ENCODE measurements around the gene ART3. TPM values are rescaled to one million over a fixed set of nuclear protein-coding genes. Genes with fewer than 3 reads are reported as not detected.

Gene ART3
- total RNA-seq, 1 experiment from 2014 or later = not detected

DNA sequence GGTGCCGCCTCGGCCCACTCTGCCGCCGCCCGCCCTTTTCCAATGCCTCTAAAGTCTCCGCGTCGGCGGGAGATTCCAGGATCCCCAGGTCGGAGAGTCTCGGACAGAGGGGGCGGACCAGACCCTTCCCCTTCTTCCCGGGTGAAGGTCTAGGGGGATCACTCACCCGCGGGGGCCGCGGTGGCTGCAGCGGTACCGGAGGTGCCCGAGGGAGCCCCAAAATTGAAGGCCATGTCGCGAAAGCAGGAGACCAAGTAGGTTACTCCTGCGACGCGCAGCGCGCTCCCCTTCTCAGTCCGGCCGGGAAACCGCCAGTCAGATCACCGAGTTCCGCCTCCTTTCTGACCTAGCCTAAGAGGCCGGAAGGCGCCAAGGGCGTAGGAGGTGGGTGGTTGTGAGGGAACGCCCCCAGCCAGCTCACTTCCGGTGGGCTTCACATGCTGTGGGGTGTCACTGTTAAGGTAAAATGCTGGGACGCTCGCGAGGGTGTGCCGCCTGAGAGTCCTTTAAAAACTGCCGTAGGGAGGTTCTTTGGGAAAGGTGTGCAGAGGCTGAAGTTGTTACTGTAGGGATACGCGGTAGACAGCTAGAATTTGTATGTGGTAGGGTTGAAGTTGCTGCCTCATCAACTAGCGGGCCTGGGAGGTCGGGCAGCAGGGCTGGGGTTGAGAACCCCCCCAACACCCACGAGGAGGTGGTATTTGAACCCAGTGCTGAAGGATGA lies 73.8 kb downstream of the ART3 start, which contains the start of gene NUP54:
TSS of gene NUP54 (minus strand) at position 256 of the 724 bp plus-strand sequence. CDS start at position 233, 23 bp downstream.
- Histone ChIP-seq H3F3A (ENCODE audit: low read length, unreplicated experiment) (no peaks in the 10 kb centered on the region), H2AFZ (ENCODE audit: low read length) (peak within 1 kb of the TSS; percentile 92), H4K20me1 (ENCODE audit: low read length) (peaks cover 25% of the 10 kb centered on the region), H3K27ac (ENCODE audit: low read length) (peak within 1 kb of the TSS; percentile 56), H3K4me2 (ENCODE audit: low read length) (peak within 1 kb of the TSS; percentile 95), H3K36me3 (ENCODE audit: low read depth, low read length) (peaks cover 5% of the 10 kb centered on the region), H3K9me3 (ENCODE audit: low read length) (no peaks in the 10 kb centered on the region), H3K27me3 (ENCODE audit: low read length) (no peaks in the 10 kb centered on the region), H3K79me2 (ENCODE audit: low read length) (peaks cover 58% of the 10 kb centered on the region), H3K9me2 (replicated peaks; ENCODE audit: low read length) (no peaks in the 10 kb centered on the region), H3K4me3 (ENCODE audit: low read length) (peak within 1 kb of the TSS; percentile 91), H3K9ac (ENCODE audit: low read length) (peak within 1 kb of the TSS; percentile 96), H3K4me1 (ENCODE audit: insufficient read depth, low read length) (peaks cover 16% of the 10 kb centered on the region)
- no peak for TF ChIP-seq CTCF (conservative IDR thresholded peaks at IDR 0.05; ENCODE audit: low read depth, low read length)
- no peak for TF ChIP-seq EZH2 (IDR thresholded peaks at IDR 0.05; ENCODE audit: low read length, unreplicated experiment)
- TF ChIP-seq EZH2phosphoT487 (IDR thresholded peaks at IDR 0.05; ENCODE audit: borderline replicate concordance, low read length) = no peak
- POLR2A ChIA-PET (ENCODE audit: unreplicated experiment) = interaction anchor here (0.6 kb wide), 1 partner anchor 153 kb away, joined by 3 read pairs; no protein-coding TSS in a partner anchor
- BruUV-seq (replicated peaks) = no TSS peak
- ATAC-seq (peak; percentile 90), DNase-seq (peak; percentile 92)
- CTCF ChIA-PET = no interaction called here
- intact Hi-C loops (cut with micrococcal nuclease) = no loop called here

DNA sequence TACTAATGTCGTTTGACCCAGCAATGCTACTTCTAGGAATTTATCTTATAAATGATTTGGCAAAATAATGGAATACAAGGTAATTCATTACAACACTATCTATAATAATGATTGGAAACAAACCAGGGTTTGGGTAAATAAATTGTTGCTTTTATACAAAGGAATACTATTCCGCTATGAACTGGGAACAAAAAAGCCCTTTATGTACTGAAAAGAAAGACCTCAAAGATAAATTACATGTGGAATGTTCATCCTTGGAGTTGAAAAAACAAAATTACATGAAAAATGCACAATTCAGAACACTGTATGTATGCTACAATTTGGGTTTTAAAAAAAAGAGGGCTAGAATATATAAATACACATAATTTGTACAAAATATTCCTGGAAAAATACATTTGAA lies 78.8 kb downstream of the ART3 start:
- no peaks in the 10 kb centered on the region for H4K20me1 ChIP-seq (ENCODE audit: low read length)
- H3K9ac ChIP-seq (ENCODE audit: low read length) = no peak overlapping the region
- no peaks in the 10 kb centered on the region for H3F3A ChIP-seq (ENCODE audit: low read length, unreplicated experiment)
- H3K27me3 ChIP-seq (ENCODE audit: low read length) = no peaks in the 10 kb centered on the region
- ChIA-PET CTCF (no interaction called here), POLR2A (ENCODE audit: unreplicated experiment) (no interaction called here)
- no TSS peak for BruUV-seq (replicated peaks)
- no peak overlapping the region for H3K4me3 ChIP-seq (ENCODE audit: low read length)
- peaks cover 11% of the 10 kb centered on the region for H3K79me2 ChIP-seq (ENCODE audit: low read length)
- no peaks in the 10 kb centered on the region for H3K4me1 ChIP-seq (ENCODE audit: insufficient read depth, low read length)
- TF ChIP-seq EZH2phosphoT487 (IDR thresholded peaks at IDR 0.05; ENCODE audit: borderline replicate concordance, low read length) = no peak
- no peak for TF ChIP-seq EZH2 (IDR thresholded peaks at IDR 0.05; ENCODE audit: low read length, unreplicated experiment)
- TF ChIP-seq CTCF (conservative IDR thresholded peaks at IDR 0.05; ENCODE audit: low read depth, low read length) = no peak
- DNase-seq = no peak
- H3K36me3 ChIP-seq (ENCODE audit: low read depth, low read length) = no peaks in the 10 kb centered on the region
- H3K27ac ChIP-seq (ENCODE audit: low read length) = no peak overlapping the region
- H2AFZ ChIP-seq (ENCODE audit: low read length) = no peak overlapping the region
- H3K9me3 ChIP-seq (ENCODE audit: low read length) = no peaks in the 10 kb centered on the region
- no peak for ATAC-seq
- no peak overlapping the region for H3K4me2 ChIP-seq (ENCODE audit: low read length)
- intact Hi-C loops (cut with micrococcal nuclease) = no loop called here
- no peaks in the 10 kb centered on the region for H3K9me2 ChIP-seq (replicated peaks; ENCODE audit: low read length)

DNA sequence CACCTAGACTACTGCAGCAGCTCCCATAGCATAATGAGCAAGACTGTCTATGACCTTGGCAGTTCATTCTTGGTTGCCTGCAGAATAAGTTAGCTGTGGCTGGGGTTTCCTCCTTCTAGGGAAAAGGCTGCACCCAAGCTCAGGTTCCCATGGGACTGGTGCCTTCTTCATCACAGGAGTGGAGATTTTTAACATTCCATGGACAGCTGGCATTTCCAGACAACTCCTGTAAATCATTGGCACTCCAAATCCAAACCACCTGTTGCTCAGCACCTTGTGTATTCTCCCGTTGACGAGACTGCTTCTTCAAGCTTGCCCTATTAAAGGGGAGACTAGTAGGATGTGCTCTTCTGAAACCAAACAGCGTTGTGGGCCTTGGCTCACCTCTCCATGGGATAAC lies 81.5 kb downstream of the ART3 start:
- no peaks in the 10 kb centered on the region for H3F3A ChIP-seq (ENCODE audit: low read length, unreplicated experiment)
- H3K9me3 ChIP-seq (ENCODE audit: low read length) = no peaks in the 10 kb centered on the region
- intact Hi-C loops (cut with micrococcal nuclease) = no loop called here
- H3K9ac ChIP-seq (ENCODE audit: low read length) = no peak overlapping the region
- ATAC-seq = no peak
- no peaks in the 10 kb centered on the region for H3K79me2 ChIP-seq (ENCODE audit: low read length)
- no peak for TF ChIP-seq EZH2phosphoT487 (IDR thresholded peaks at IDR 0.05; ENCODE audit: borderline replicate concordance, low read length)
- TF ChIP-seq CTCF (conservative IDR thresholded peaks at IDR 0.05; ENCODE audit: low read depth, low read length) = no peak
- TF ChIP-seq EZH2 (IDR thresholded peaks at IDR 0.05; ENCODE audit: low read length, unreplicated experiment) = no peak
- no peak overlapping the region for H3K4me2 ChIP-seq (ENCODE audit: low read length)
- no peak for DNase-seq
- no peak overlapping the region for H2AFZ ChIP-seq (ENCODE audit: low read length)
- H3K27me3 ChIP-seq (ENCODE audit: low read length) = no peaks in the 10 kb centered on the region
- ChIA-PET POLR2A (ENCODE audit: unreplicated experiment) (no interaction called here), CTCF (no interaction called here)
- no peaks in the 10 kb centered on the region for H4K20me1 ChIP-seq (ENCODE audit: low read length)
- no peaks in the 10 kb centered on the region for H3K36me3 ChIP-seq (ENCODE audit: low read depth, low read length)
- H3K9me2 ChIP-seq (replicated peaks; ENCODE audit: low read length) = no peaks in the 10 kb centered on the region
- BruUV-seq (replicated peaks) = no TSS peak
- no peak overlapping the region for H3K4me3 ChIP-seq (ENCODE audit: low read length)
- no peak overlapping the region for H3K27ac ChIP-seq (ENCODE audit: low read length)
- H3K4me1 ChIP-seq (ENCODE audit: insufficient read depth, low read length) = no peaks in the 10 kb centered on the region
